ENCODE results near the gene ING2.

The ING2 gene

GRCh38 chr4:183554878-183555585, 50.2 kb downstream of the ING2 start:
- Histone ChIP-seq H3K79me2 (ENCODE audit: low read length) (no peaks in the 10 kb centered on the region), H3K9me2 (replicated peaks; ENCODE audit: insufficient read depth, low read length) (no peaks in the 10 kb centered on the region), H3K36me3 (replicated peaks; ENCODE audit: insufficient read depth, low read length) (no peaks in the 10 kb centered on the region), H4K20me1 (ENCODE audit: insufficient read depth, low read length) (no peaks in the 10 kb centered on the region), H3K27me3 (replicated peaks; ENCODE audit: insufficient read depth, low read length) (no peaks in the 10 kb centered on the region), H3K4me2 (ENCODE audit: low read depth, low read length) (no peak overlapping the region), H3K9ac (ENCODE audit: low read length) (no peak overlapping the region), H3K27ac (ENCODE audit: low read length) (no peak overlapping the region), H2AFZ (ENCODE audit: low read length) (no peak overlapping the region), H3K4me1 (ENCODE audit: low read length) (no peaks in the 10 kb centered on the region), H3F3A (ENCODE audit: insufficient read depth, low read length) (no peaks in the 10 kb centered on the region), H3K4me3 (ENCODE audit: low read length) (no peak overlapping the region), H3K9me3 (replicated peaks; ENCODE audit: insufficient read depth, low read length) (no peaks in the 10 kb centered on the region)
- TF ChIP-seq CTCF (IDR thresholded peaks at IDR 0.05; ENCODE audit: low read length) (no peak), EZH2 (optimal IDR thresholded peaks at IDR 0.05; ENCODE audit: low read depth, low read length) (no peak), EZH2phosphoT487 (IDR thresholded peaks at IDR 0.05; ENCODE audit: low read length) (no peak)
- no peak for DNase-seq

DNA sequence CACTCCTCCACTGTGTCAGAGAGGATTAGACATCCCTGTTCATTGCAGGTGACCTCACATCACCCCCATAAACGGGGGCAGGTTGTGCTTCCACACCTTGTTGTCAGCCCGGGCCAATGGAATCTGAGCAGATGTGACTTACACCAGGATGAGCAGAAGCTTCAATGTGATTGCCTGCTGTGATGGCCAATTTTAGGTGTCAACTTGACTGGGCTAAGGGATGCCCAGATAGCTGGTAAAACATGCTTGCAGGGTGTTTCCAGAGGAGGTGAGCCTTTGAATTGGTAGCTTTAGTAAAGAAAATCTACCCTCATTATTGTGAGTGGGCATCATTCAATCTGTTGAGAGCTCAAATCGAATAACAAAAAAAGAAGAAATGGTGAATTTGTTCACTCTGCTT, 52.1 kb downstream of the ING2 start:
- Histone ChIP-seq H3K4me1 (ENCODE audit: low read length) (no peaks in the 10 kb centered on the region), H3K36me3 (replicated peaks; ENCODE audit: insufficient read depth, low read length) (no peaks in the 10 kb centered on the region), H3K27ac (ENCODE audit: low read length) (no peak overlapping the region), H3F3A (ENCODE audit: insufficient read depth, low read length) (no peaks in the 10 kb centered on the region), H3K9ac (ENCODE audit: low read length) (no peak overlapping the region), H3K9me2 (replicated peaks; ENCODE audit: insufficient read depth, low read length) (no peaks in the 10 kb centered on the region), H2AFZ (ENCODE audit: low read length) (no peak overlapping the region), H3K4me2 (ENCODE audit: low read depth, low read length) (no peak overlapping the region), H3K79me2 (ENCODE audit: low read length) (no peaks in the 10 kb centered on the region), H3K4me3 (ENCODE audit: low read length) (no peak overlapping the region), H3K27me3 (replicated peaks; ENCODE audit: insufficient read depth, low read length) (no peaks in the 10 kb centered on the region), H4K20me1 (ENCODE audit: insufficient read depth, low read length) (no peaks in the 10 kb centered on the region), H3K9me3 (replicated peaks; ENCODE audit: insufficient read depth, low read length) (no peaks in the 10 kb centered on the region)
- DNase-seq, result no peak
- no peak for TF ChIP-seq CTCF (IDR thresholded peaks at IDR 0.05; ENCODE audit: low read length)
- no peak for TF ChIP-seq EZH2 (optimal IDR thresholded peaks at IDR 0.05; ENCODE audit: low read depth, low read length)
- no peak for TF ChIP-seq EZH2phosphoT487 (IDR thresholded peaks at IDR 0.05; ENCODE audit: low read length)

- Histone ChIP-seq H3K4me3 (ENCODE audit: low read length) (no peak overlapping the region), H3K4me1 (ENCODE audit: low read length) (no peaks in the 10 kb centered on the region), H4K20me1 (ENCODE audit: insufficient read depth, low read length) (no peaks in the 10 kb centered on the region), H3K27me3 (replicated peaks; ENCODE audit: insufficient read depth, low read length) (no peaks in the 10 kb centered on the region), H3K36me3 (replicated peaks; ENCODE audit: insufficient read depth, low read length) (no peaks in the 10 kb centered on the region), H3K27ac (ENCODE audit: low read length) (no peak overlapping the region), H3K4me2 (ENCODE audit: low read depth, low read length) (no peak overlapping the region), H3K9me3 (replicated peaks; ENCODE audit: insufficient read depth, low read length) (no peaks in the 10 kb centered on the region), H3F3A (ENCODE audit: insufficient read depth, low read length) (no peaks in the 10 kb centered on the region), H3K79me2 (ENCODE audit: low read length) (no peaks in the 10 kb centered on the region), H2AFZ (ENCODE audit: low read length) (no peak overlapping the region), H3K9me2 (replicated peaks; ENCODE audit: insufficient read depth, low read length) (no peaks in the 10 kb centered on the region), H3K9ac (ENCODE audit: low read length) (no peak overlapping the region)
- no peak for TF ChIP-seq EZH2 (optimal IDR thresholded peaks at IDR 0.05; ENCODE audit: low read depth, low read length)
- no peak for TF ChIP-seq EZH2phosphoT487 (IDR thresholded peaks at IDR 0.05; ENCODE audit: low read length)
- no peak for TF ChIP-seq CTCF (IDR thresholded peaks at IDR 0.05; ENCODE audit: low read length)
- DNase-seq, result no peak
These were observed 52.8 kb downstream of the ING2 start for GRCh38 chr4:183557611-183558010.
